Right ventricle myocardium superior (tissue), 1 donor: Measurements from ENCODE around the gene MROH9. TPM values are rescaled to one million over a fixed set of nuclear protein-coding genes. Genes with fewer than 3 reads are reported as not detected.
"Not testable (repeated sequence)": the region's sequence is repeated elsewhere in the genome, so short reads cannot be mapped to it uniquely, and the experiment has no call there.

Experiments used
- ATAC-seq: fragments of 200-7000 bp; cut with Tn5 transposase; one replicate; pipeline ENCODE4 v1.9.1; 2020; ENCODE audit warnings: mild to moderate bottlenecking; ENCODE audit not compliant: poor library complexity
- DNase-seq: peaks from one replicate; pipeline ENCODE4 v3.0.0-alpha.2; 2020
- intact Hi-C: fragments of 100-400 bp; cut with DNase I; formaldehyde crosslinking; loops from one replicate; pipeline ENCODE4 v1.11.2; 2022
- long read RNA-seq: library from polyadenylated mRNA; unstranded; transcript quantifications from one replicate; pipeline ENCODE4 v2.0.0, GENCODE V29; 2021
- total RNA-seq: library from RNA; stranded (reverse); fragmentation: NEBNext Ultra II Directional; extraction: Animal tissue kit (Norgen Biotek cat#: 25700); gene quantifications from one replicate; pipeline ENCODE4 v1.2.1, GENCODE V29; 2021
- donor health status: DM: no; HTN: yes; CAD: no; lungs with severe emphysema.

Gene MROH9, protein sequence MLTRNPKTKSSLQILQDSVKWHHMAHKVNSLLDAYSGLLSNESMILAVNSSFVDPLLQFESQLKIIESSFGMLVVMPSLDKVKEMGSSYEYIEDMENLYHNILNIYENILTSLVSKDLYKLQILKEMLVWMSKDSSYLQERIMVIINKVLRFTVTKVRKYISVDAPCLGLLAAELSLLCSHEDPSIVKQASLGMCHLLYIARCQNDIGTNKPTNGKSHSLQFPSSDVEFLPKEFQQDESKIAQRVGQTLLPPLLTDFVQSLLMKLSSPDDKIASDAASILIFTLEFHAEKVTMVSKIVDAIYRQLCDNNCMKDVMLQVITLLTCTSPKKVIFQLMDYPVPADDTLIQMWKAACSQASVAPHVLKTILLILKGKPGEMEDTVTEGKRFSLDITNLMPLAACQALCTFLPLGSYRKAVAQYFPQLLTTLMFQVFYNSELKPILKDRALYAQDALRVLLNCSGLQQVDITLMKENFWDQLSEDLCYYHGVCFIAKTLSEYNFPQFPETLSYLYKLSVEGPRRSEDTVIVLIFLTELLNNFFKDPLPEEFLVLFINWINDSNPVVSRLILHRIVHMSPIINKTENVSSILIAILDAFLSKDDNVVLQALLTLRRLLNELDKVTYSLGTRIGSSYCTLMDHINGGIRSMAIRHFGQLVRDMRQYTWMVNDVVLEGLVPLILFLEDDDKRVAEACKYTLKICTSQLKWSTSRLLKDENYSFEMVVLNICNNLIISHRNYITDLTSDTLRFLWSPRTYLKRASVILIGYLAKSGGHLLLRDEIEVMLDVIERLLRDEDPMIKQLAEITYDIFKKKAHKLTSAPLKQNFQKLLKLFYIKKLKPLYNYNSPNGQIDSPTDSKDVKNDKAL
- not detected for total RNA-seq
- long read RNA-seq = 0 reads

DNA sequence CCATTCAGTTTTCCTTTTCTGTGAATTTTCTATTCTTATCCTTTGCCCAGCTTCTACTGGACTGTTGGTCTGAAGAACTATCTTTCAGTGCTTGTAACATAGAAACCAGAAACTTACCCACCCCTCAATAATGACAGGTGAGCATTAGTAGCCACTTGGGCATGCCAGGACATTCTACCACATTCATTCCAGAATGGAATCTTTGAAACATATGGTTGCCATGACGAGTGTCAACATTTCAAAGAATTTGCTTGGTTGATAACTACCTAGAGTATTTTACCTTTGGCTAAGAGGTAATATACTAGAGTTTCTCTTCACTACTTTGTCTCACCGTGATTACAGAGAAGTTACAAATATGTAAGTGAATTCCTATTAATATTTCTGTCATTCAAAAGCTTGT, at the start of gene MROH9:
Gene MROH9 (plus strand): TSS at position 304 of the 400 bp plus-strand sequence. CDS start 10,023 bp downstream, outside the sequence.
- intact Hi-C loops = no loop called here
- DNase-seq (no peak), ATAC-seq (no peak)

DNA sequence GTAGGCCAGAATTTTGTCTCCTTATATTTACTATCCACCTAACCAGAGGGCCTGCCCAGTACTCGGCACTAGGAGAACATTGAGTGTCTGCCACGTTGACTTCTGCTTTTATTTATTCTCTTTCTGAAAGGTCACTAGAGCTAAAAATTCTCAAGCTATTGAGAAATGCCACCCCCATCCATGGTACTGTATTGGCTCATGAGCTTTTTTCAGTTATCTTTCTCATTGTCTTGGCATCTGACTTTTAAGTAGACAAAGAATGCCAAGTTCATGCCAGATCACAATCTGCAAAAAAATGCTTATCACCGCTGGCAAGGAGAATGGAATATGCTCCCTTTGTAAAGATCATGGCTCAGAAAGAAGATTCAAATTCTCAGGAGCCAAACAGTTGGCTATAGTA, 49.8 kb upstream of the MROH9 start:
- ATAC-seq = peak; percentile 36
- intact Hi-C loops = loop anchor here (10.0 kb wide), 2 partner anchors 221 to 871 kb away; partner anchors contain the start of gene PRRX1

DNA sequence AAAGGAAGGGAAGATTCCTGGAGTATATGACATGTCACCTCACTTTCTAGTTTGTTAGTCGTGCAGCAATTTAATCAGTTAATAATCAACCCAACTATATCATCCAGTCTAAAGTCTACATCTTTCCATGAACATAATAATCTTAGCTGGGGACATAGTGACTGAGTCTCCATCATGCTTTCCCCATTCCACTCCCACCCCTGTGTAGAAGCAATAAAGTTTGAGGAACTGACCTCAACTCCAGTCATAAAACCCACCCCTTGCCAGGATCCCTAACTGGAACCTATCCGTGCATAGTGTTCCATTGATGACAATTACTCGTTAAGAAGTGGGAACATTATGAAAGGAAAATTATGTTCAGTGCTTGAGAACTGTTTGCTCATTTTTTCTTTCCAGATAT, 48.9 kb upstream of the MROH9 start:
- ATAC-seq (no peak), DNase-seq (no peak)
- intact Hi-C loops = loop anchor here (10.0 kb wide), 2 partner anchors 222 to 872 kb away; partner anchors contain the start of gene PRRX1

More for the DNA sequence above, 49.8 kb upstream of the MROH9 start:
- DNase-seq = no peak

DNA sequence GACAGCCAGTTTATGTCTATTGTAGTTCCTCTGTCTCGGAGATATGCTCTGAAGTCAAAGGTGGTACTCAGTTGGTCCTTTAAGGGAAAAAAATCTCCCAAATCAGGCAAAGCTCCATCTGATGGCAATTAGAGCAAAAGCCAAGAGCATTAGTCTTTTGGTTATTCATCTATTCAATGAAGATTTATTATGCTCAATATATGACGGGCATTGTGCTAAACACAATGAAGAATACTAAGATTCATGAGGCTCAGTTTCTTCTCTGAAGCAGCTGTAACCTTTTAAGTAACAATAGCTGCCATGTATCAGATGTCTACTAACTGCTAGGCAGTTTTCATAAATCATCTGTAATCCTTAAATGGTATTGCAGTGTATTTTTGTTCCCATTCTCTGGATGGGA, 47.6 kb upstream of the MROH9 start:
- DNase-seq = no peak
- intact Hi-C loops = loop anchor here (10.0 kb wide), 2 partner anchors 223 to 873 kb away; partner anchors contain the start of gene PRRX1
- ATAC-seq = no peak

DNA sequence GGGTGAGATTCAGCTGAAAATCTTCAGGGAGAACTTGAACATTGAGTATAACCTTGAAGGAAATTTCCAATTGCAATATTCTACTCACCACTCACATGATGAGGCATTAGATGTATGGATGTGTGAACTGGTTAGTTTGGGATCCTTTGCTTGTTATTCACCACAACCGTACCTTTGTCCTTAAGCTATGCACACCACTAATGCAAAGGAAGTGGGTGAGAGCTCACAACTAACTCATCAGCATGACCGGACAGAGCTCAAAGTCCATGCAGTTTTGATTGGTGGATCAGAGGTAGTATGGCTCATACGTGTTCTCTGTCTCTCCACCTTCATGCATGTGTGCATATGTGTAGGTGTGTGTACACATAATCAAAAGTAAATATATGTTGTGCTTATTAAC, 43.5 kb upstream of the MROH9 start:
- ATAC-seq (no peak), DNase-seq (no peak)
- intact Hi-C loops = no loop called here

DNA sequence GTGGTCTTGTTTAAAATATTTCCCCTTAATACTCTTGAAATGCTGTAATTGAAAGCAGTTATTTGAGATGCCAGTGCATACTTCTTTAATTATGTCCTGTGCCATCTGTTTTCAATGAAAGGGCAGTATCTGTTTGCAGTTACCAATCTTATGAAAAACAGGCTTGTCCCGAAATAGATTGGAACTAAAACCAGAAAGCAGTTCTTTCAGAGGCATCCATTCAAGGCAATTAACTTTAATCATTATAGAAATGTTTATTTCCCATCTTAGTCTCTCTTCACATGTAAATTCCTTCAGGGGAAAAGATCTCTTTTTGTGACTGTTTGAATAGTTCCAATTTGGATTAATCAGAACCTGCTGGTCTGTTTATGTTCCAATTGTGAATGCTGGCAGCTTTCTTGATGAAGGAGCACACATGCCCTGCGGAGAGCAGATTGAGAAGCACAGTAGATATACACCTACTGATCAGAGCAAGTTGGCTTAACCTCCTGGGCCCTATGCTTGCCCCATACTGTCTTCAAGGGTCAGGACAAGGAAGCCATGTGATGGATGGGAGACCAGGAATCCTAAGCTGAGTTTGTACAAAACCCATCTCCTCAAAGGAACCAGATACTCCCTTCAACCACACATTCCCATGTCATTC, 41.6 kb upstream of the MROH9 start:
- DNase-seq (no peak), ATAC-seq (no peak)
- intact Hi-C loops = no loop called here

DNA sequence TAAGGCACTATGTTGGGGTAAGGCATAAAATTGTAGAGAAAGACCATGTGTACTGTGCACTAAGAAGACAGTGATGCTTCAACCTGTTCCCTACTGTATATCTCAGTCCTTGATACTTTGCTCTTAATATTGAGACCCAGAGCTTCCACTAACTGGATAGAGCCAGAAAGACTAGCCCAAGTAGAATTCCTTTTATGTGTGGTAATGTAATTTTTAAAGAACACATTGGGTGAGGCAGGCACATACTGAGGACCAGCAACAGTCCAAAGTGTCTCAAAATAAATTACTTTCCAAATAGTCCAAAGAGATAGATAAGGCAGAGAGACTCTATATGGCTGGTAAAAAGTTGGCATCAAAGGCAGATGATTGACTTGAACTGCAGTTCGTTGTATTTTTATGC, 31.4 kb upstream of the MROH9 start:
- DNase-seq (no peak), ATAC-seq (no peak)
- intact Hi-C loops = no loop called here

DNA sequence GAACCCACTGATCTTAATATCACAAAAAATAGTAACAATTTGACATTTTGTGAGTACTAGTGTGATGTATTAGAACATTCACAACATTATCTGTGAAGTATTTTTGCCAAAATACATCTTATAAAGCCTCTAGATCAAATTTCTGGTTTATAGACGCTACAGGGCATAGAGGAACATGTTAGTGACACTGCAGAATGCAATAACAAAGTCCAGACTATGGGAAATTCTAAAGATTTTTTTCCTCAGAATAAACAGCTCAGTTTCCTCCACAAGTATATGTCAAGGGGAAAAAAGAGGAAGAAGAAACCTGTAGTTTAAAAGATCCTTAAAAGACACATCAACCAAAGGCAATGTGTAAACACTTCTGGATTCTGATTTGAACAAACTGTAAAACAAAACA, 26.4 kb upstream of the MROH9 start:
- intact Hi-C loops = no loop called here

DNA sequence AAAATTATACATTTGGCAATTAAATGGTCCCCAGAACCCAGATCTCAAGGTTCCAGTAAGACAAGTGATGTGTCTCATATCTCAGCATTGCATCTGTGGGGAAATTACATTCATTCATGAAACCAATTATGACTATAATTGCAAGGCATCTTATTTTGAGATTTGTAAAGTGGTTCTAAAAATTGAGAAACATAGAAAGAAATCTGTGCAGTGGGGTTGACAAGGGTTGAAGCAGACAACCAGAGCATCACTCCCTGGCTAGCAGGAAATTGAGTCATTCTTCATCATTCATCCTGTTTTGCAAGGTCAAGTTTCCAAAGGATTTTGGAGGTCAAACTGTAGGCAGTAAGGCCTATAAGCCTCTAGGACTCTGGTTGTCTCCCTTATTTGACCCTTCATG, 25.1 kb upstream of the MROH9 start:
- ATAC-seq = no peak
- intact Hi-C loops = no loop called here

More for the DNA sequence above, 26.4 kb upstream of the MROH9 start:
- DNase-seq (no peak), ATAC-seq (no peak)

DNA sequence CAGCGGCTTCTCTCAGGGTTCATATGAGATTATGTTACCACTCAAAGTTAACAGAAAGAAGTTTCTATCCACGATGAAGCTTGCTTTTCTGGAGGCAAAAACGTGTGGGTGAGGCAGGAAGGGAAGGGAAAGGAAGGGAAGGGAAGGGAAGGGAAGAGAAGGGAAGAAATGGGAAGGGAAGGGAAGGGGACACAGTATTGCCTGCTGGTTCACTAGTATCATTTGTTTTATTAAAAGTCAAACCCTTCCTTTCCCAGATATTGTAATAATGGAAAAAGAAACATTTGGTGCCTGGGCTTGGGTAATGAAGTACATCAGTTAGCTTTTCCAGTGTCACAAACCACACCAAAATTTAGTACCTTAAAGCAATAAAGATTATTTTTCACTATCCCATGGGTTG, 18.0 kb upstream of the MROH9 start:
- ATAC-seq (no peak), DNase-seq (no peak)
- intact Hi-C loops = no loop called here

More for the DNA sequence above, 25.1 kb upstream of the MROH9 start:
- no peak for DNase-seq

DNA sequence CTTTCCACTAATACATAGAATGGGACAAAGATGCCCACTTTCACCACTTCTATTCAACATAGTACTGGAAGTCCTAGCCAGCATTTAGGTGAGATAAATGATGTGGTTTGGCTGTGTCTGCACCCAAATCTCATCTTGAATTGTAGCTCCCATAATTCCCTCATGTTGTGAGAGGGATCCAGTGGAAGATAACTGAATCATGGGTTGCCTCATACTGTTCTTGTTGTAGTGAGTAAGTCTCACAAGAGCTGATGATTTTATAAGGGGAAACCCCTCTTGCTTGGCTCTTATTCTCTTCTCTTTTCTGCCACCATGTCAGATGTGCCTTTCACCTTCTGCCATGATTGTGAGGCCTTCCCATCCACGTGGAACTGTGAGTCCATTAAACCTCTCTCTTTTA, 10.7 kb upstream of the MROH9 start:
- ATAC-seq, intact Hi-C loops, DNase-seq: not testable (repeated sequence)

DNA sequence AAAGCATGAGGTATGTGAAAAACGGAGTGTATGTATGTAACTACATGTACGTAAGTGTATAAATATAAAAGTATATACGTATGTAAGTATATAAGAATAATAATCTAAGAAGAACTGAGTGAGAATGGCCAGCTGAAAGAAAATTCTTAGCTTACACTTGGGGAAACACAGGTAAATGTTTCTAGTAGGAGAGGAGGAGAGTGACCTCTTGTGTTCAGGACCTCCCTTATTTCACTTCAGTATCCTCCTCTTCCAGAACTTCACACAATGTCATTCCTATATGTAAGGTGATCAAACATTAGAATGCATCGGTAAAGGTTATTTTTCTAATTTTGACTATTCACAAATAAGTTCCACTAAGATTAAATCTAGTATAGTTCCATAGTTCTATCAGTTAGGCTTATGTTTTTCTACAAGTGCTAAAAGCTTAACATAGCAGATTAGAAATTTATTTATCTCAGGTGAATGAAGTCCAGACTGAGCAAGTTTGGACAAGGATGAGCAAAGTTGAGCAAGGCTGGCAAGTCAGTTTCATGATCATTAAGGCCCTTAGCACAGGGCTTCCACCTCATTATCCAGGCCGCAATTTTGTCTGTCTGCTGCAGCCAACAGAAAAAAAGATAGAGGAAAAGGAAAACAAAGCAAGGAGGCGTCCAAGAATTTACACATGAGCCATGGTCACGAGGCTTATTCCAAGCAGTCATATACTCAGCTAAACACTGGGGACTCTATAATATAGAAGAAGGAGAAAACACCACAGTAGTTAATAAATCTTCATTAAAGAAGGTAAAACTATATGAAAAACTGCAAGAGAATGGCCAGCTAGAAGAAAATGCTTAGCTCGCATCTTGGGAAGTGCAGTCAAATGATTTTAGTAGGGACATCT, 7.1 kb upstream of the MROH9 start:
- no peak for ATAC-seq
- intact Hi-C loops = no loop called here
- no peak for DNase-seq

DNA sequence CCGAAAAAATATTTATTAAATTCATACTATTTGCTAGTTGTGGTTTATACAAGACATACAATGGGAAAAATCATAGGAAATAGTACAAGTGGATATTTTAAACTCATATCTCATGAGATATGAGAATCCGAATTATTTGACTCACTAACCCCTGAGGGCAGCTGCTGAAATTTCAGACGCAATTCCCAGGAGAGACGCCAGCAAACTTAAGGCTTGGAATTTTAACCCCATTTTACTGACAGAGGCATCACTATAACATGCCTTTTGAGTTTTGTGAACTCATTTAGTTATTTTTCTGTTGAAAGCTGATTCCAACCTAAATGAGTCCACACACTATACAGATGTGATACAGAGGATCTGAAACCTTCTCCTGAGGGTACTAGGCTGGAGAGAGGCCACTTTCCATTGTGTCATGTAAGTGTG, 5.9 kb upstream of the MROH9 start:
- ATAC-seq (peak; percentile 56), DNase-seq (no peak)
- intact Hi-C loops = no loop called here

DNA sequence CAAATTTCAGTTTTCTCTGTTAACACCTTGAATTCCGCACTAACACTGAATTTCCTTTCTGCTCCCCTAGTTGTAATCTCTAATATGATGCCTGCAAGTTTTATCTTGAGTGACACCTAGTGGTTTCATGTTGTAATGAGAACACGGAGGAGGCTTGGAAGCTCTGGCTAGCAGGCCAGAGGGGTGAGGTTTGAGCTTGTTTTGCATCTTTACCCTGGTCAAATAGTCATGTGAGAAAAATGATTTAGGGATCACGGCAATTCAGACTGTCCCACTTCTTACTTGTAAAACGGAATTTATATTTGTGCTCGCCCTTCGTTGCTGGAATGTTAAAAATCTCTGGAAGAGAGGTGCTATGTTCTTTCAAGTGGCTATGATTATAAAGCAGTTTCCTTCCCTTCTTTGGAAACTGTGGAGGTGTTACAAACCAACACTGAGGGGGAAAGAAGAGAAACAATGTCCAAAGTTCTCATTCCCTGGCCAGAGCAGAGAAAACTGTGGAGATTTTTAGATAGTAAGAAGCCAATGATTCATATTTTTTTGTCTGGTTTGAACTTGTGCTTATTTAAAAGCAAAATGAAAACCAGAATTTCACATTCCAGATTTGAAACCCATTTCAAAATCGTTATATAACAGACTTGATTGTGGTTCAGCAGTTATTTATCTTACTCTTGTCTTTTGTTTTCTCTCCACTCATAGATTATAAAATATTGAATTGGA, 5.3 kb upstream of the MROH9 start:
- intact Hi-C loops = no loop called here
- DNase-seq (no peak), ATAC-seq (peak; percentile 97)

DNA sequence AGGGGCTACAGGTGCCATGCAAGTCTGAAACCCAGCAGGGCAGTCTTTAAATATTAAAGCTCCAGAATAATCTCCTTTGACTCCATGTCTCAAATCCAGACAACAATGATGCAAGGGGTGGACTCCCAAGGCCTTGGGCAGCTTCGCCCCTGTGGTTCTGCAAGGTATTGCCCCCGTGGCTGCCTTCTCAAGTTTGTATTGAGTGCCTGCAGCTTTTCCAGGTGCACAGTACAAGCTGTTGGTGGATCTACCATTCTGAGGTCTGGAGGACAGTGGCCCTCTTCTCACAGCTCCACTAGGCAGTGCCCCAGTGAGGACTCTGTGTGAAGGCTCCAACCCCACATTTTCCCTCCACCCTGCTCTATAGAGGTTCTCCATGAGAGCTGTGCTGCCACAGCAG, 3.7 kb upstream of the MROH9 start:
- DNase-seq = no peak
- intact Hi-C loops = no loop called here
- ATAC-seq = no peak

DNA sequence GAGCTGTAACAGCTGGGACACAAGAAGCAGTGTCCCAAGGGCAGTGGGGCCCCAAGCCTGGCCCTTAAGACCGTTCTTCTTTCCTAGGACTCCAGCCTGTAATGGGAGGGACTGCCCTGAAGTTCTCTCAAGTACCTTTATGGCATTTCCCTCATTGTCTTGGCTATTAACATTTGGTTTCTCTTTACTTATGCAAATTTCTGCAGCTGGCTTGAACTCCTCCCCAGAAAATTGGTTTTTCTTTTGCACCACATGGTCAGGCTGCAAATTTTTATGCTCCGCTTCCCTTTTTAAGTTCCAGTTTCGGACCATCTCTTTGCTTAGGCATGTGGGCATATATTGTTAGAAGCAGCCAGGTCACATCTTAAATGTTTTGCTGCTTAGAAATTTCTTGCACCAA, 3.1 kb upstream of the MROH9 start:
- no peak for DNase-seq
- intact Hi-C loops = no loop called here
- no peak for ATAC-seq

DNA sequence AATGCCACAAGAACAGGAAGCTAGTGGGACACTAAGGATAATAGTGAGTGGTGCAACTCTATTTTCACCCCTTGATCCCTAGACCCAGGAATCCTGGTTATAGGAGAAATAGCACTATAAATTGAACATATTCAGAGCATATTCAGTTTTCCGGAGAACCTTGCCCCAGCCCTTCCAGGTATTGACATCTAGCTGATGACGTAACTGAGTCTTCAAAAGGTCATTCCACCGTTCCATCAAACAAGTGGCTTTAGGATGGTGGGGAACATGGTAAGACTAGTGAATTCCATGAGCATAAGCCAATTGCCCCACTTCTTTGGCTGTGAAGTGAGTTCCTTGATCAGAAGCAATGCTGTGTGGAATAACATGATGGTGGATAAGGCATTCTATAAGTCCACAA, 2.9 kb downstream of the MROH9 start:
- DNase-seq (no peak), ATAC-seq (no peak)
- intact Hi-C loops = no loop called here

DNA sequence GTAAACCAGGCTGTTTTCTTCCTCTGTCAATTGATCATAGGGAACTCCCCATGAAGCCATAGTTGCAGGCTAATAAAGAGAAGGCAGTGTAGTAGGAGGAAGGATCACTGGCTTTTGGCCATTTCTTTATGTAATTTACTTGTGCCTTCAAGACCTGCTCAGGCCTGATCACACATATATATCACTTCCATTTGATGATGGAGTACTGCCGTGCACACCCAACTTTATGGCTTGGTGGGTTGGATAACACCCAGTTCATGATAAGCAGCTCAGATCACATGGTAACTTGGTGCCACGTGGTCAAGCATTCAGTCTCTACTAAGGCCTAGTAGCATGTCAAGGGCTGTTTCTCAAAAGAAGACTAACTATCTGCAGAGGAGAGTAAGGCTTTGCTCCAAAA, 4.1 kb downstream of the MROH9 start:
- DNase-seq = no peak
- intact Hi-C loops = no loop called here
- no peak for ATAC-seq
